H1 (cell line): ENCODE measurements around the gene TANC1. TPM values are rescaled to one million over a fixed set of nuclear protein-coding genes. Genes with fewer than 3 reads are reported as not detected.

ENCODE experiments used
- CTCF ChIA-PET: fragments of 300-600 bp; sonication (Branson Sonifier 250); formaldehyde crosslinking; loops from one replicate; lab custom pipeline; 2021; ENCODE audit not compliant: partially characterized antibody; lab: Charles Lee
- POLR2A ChIA-PET: fragments of 300-600 bp; sonication (Branson Sonifier 250); formaldehyde crosslinking; loops from one replicate; lab custom pipeline; 2021; ENCODE audit warnings: inconsistent platforms; ENCODE audit not compliant: partially characterized antibody; lab: Charles Lee
- DNase-seq, 2 experiments: peaks; one replicate each; pipeline versions ENCODE4 v3.0.0 to v3.0.0-alpha.2; 2010 to 2022; ENCODE audit warnings: low spot score in 2 of 2, low read depth in 1 of 2, mixed read lengths in 1 of 2
- FAIRE-seq: peaks from 2 replicates; lab custom pipeline; 2011; peaks lifted over from hg19 to GRCh38; lab: Jason Lieb, UNC
- H2AFZ ChIP-seq: 2 replicates; pipeline ENCODE4 v1.8.1; 2012; ENCODE audit warnings: low read length, inconsistent platforms
- H2AK5ac ChIP-seq: 2 replicates; pipeline ENCODE4 v1.6.1; 2013; ENCODE audit warnings: low read depth, low read length
- H2BK120ac ChIP-seq: replicated peaks from 2 replicates; pipeline ENCODE3; 2013; ENCODE audit warnings: low read depth, low read length, inconsistent platforms
- H2BK12ac ChIP-seq: 2 replicates; pipeline ENCODE4 v1.6.1; 2013; ENCODE audit warnings: low read depth, low read length
- H2BK15ac ChIP-seq: 2 replicates; pipeline ENCODE4 v1.6.1; 2013; ENCODE audit warnings: low read length
- H2BK20ac ChIP-seq: 2 replicates; pipeline ENCODE4 v1.6.1; 2013; ENCODE audit warnings: low read length
- H2BK5ac ChIP-seq: 2 replicates; pipeline ENCODE4 v1.6.1; 2013; ENCODE audit warnings: low read depth, low read length
- H3K14ac ChIP-seq: 2 replicates; pipeline ENCODE4 v1.6.1; 2013; ENCODE audit warnings: inconsistent platforms; ENCODE audit not compliant: insufficient read length
- H3K18ac ChIP-seq: 2 replicates; pipeline ENCODE4 v1.6.1; 2013; ENCODE audit warnings: low read length; ENCODE audit errors: extremely low read depth
- H3K23ac ChIP-seq: 2 replicates; pipeline ENCODE4 v1.6.1; 2013; ENCODE audit warnings: inconsistent platforms; ENCODE audit not compliant: insufficient read length
- H3K23me2 ChIP-seq: 2 replicates; pipeline ENCODE4 v1.6.1; 2013; ENCODE audit warnings: low read depth, low read length
- H3K27ac ChIP-seq: 2 replicates; pipeline ENCODE4 v1.6.1; 2011; ENCODE audit warnings: low read depth, low read length, inconsistent platforms
- H3K27me3 ChIP-seq, 4 experiments: replicated peaks in 1 of 4; 1 replicate in 1 of 4; 2 replicates in 3 of 4; pipeline versions ENCODE4 v1.6.1 to v1.8.1; 2011 to 2013; ENCODE audit warnings: low read length in 3 of 4, mild to moderate bottlenecking in 3 of 4, inconsistent platforms in 2 of 4, mixed read lengths in 2 of 4, moderate library complexity in 1 of 4; ENCODE audit not compliant: control insufficient read depth in 3 of 4, insufficient read depth in 3 of 4; ENCODE audit errors: extremely low read depth in 1 of 4
- H3K36me3 ChIP-seq, 4 experiments: 2 replicates each; pipeline versions ENCODE4 v1.6.1 to v1.8.1; 2011 to 2013; ENCODE audit warnings: mild to moderate bottlenecking in 4 of 4, low read length in 3 of 4, moderate library complexity in 2 of 4, control low read depth in 1 of 4, inconsistent platforms in 1 of 4; ENCODE audit not compliant: insufficient read depth in 4 of 4, control insufficient read depth in 2 of 4
- H3K4ac ChIP-seq: replicated peaks from 2 replicates; pipeline ENCODE3; 2013; ENCODE audit warnings: low read length, low read depth, mixed read lengths, inconsistent platforms; ENCODE audit not compliant: insufficient read length
- H3K4me1 ChIP-seq, 4 experiments: replicated peaks in 1 of 4; 1 replicate in 1 of 4; 2 replicates in 3 of 4; pipeline versions ENCODE4 v1.6.1 to v1.8.1; 2011 to 2013; ENCODE audit warnings: low read length in 3 of 4, inconsistent platforms in 2 of 4, mixed read lengths in 1 of 4; ENCODE audit not compliant: insufficient read depth in 4 of 4, control insufficient read depth in 3 of 4
- H3K4me2 ChIP-seq, 2 experiments: 2 replicates each; pipeline versions ENCODE4 v1.6.1 to v1.8.1; 2011 to 2013; ENCODE audit warnings: low read depth in 2 of 2, low read length in 2 of 2, control low read depth in 1 of 2, inconsistent platforms in 1 of 2, mild to moderate bottlenecking in 1 of 2; ENCODE audit not compliant: insufficient read depth in 1 of 2
- H3K4me3 ChIP-seq, 4 experiments: fragments of 200-600, 300-600 bp in 1 of 4; sonication (generic), shearing (Covaris generic), sonication (Bioruptor Twin) in 1 of 4; 2 replicates each; pipeline versions ENCODE4 v1.5.1 to v1.8.1; 2011 to 2016; ENCODE audit warnings: low read length in 4 of 4, low read depth in 3 of 4, control low read depth in 2 of 4, inconsistent platforms in 2 of 4, mild to moderate bottlenecking in 2 of 4, mixed read lengths in 1 of 4, moderate library complexity in 1 of 4; ENCODE audit not compliant: insufficient read depth in 2 of 4; ENCODE audit errors: extremely low read depth in 1 of 4
- H3K56ac ChIP-seq: replicated peaks from 2 replicates; pipeline ENCODE3; 2013; ENCODE audit warnings: low read depth, mild to moderate bottlenecking, mixed read lengths, low read length, inconsistent platforms; ENCODE audit not compliant: insufficient read length
- H3K79me1 ChIP-seq: 2 replicates; pipeline ENCODE4 v1.6.1; 2013; ENCODE audit warnings: low read depth, low read length, control low read depth
- H3K79me2 ChIP-seq, 2 experiments: 2 replicates each; pipeline versions ENCODE4 v1.6.1 to v1.8.1; 2012 to 2013; ENCODE audit warnings: low read length in 2 of 2, mild to moderate bottlenecking in 2 of 2, inconsistent platforms in 1 of 2; ENCODE audit not compliant: insufficient read depth in 2 of 2, control insufficient read depth in 1 of 2
- H3K9ac ChIP-seq, 4 experiments: replicated peaks in 1 of 4; 1 replicate in 1 of 4; 2 replicates in 3 of 4; pipeline versions ENCODE4 v1.6.1 to v1.8.1; 2011 to 2013; ENCODE audit warnings: low read depth in 3 of 4, low read length in 3 of 4, control low read depth in 2 of 4, mild to moderate bottlenecking in 2 of 4, moderate library complexity in 2 of 4, inconsistent platforms in 1 of 4; ENCODE audit errors: extremely low read depth in 1 of 4
- H3K9me3 ChIP-seq, 2 experiments: 2 replicates each; pipeline versions ENCODE4 v1.6.1 to v1.8.1; 2012 to 2013; ENCODE audit warnings: mild to moderate bottlenecking in 2 of 2, moderate library complexity in 2 of 2, control low read depth in 1 of 2, inconsistent platforms in 1 of 2, low read depth in 1 of 2, low read length in 1 of 2, mixed read lengths in 1 of 2; ENCODE audit not compliant: insufficient read depth in 2 of 2
- H4K20me1 ChIP-seq, 2 experiments: replicated peaks in 1 of 2; 2 replicates each; pipeline versions ENCODE3 to v1.8.1; 2011 to 2013; ENCODE audit warnings: inconsistent platforms in 2 of 2, low read length in 2 of 2, mild to moderate bottlenecking in 1 of 2; ENCODE audit not compliant: insufficient read depth in 2 of 2, control insufficient read depth in 1 of 2
- H4K5ac ChIP-seq: 2 replicates; pipeline ENCODE4 v1.6.1; 2013; ENCODE audit warnings: low read length, low read depth, mixed read lengths, inconsistent platforms; ENCODE audit not compliant: insufficient read length
- H4K8ac ChIP-seq: 2 replicates; pipeline ENCODE4 v1.8.0; 2013; ENCODE audit warnings: mild to moderate bottlenecking, moderate library complexity, low read length, inconsistent platforms; ENCODE audit not compliant: insufficient read depth; ENCODE audit errors: extremely low read depth
- H4K91ac ChIP-seq: replicated peaks from 2 replicates; pipeline ENCODE3; 2013; ENCODE audit warnings: low read length, mixed read lengths, inconsistent platforms; ENCODE audit not compliant: insufficient read length
- ATF3 ChIP-seq: IDR thresholded peaks from 2 replicates; pipeline ENCODE4 v1.6.1; 2011; ENCODE audit warnings: low read depth, mild to moderate bottlenecking, low read length; ENCODE audit not compliant: insufficient read depth
- BRCA1 ChIP-seq: IDR thresholded peaks from 2 replicates; pipeline ENCODE4 v1.6.1; 2012; ENCODE audit warnings: low read depth, low read length, improper control_type of control experiment
- CTCF ChIP-seq, 3 experiments: IDR thresholded peaks; 1 replicate in 2 of 3; 2 replicates in 1 of 3; pipeline versions ENCODE4 v1.5.1 to v1.6.1; 2011; ENCODE audit warnings: low read length in 3 of 3, mild to moderate bottlenecking in 3 of 3, inconsistent platforms in 2 of 3, low read depth in 1 of 3, moderate library complexity in 1 of 3; ENCODE audit not compliant: insufficient read depth in 1 of 3; ENCODE audit errors: control extremely low read depth in 1 of 3
- EZH2 ChIP-seq: fragments of 200-600 bp; sonication (generic); IDR thresholded peaks from 2 replicates; pipeline ENCODE4 v1.7.1; 2012; ENCODE audit warnings: low read depth, mild to moderate bottlenecking, moderate library complexity, low read length, inconsistent platforms; ENCODE audit not compliant: severe bottlenecking
- KDM4A ChIP-seq: IDR thresholded peaks from one replicate; pipeline ENCODE4 v1.7.1; 2012; ENCODE audit warnings: low read depth, mild to moderate bottlenecking, moderate library complexity, low read length, inconsistent platforms; ENCODE audit not compliant: severe bottlenecking
- KDM5A ChIP-seq: fragments of 200-600 bp; IDR thresholded peaks from 2 replicates; pipeline ENCODE4 v1.7.1; 2012; ENCODE audit warnings: mild to moderate bottlenecking, low read length, inconsistent platforms, mixed read lengths
- NRF1 ChIP-seq: IDR thresholded peaks from 2 replicates; pipeline ENCODE4 v1.6.1; 2011; ENCODE audit warnings: mild to moderate bottlenecking, low read depth, low read length, improper control_type of control experiment
- RFX5 ChIP-seq: IDR thresholded peaks from 2 replicates; pipeline ENCODE4 v1.6.1; 2011; ENCODE audit warnings: low read depth, low read length, improper control_type of control experiment, borderline replicate concordance
- RNF2 ChIP-seq: fragments of 200-900, 300-1000 bp; sonication (generic); IDR thresholded peaks from 2 replicates; pipeline ENCODE4 v1.7.1; 2016; ENCODE audit warnings: borderline replicate concordance, low read depth, mild to moderate bottlenecking, antibody characterized with exemption, low read length; ENCODE audit not compliant: poor library complexity, severe bottlenecking; ENCODE audit errors: missing control alignments
- TCF12 ChIP-seq: IDR thresholded peaks from 2 replicates; pipeline ENCODE4 v1.6.1; 2011; ENCODE audit warnings: low read depth, mild to moderate bottlenecking, low read length
- WGBS, 2 experiments: shearing (Covaris generic) in 1 of 2; methylation state at CpG; one replicate each; pipeline versions ENCODE4 v1.1.6 to v1.1.7; 2013 to 2015; ENCODE audit warnings: low lambda C conversion rate in 2 of 2, mixed read lengths in 2 of 2, inconsistent platforms in 1 of 2, low coverage in 1 of 2, missing lambda C conversion rate in 1 of 2; ENCODE audit not compliant: insufficient replicate concordance in 2 of 2, insufficient coverage in 1 of 2, insufficient read length in 1 of 2; ENCODE audit errors: extremely low coverage in 1 of 2, missing lambda C conversion rate in 1 of 2; 5-methylcytosine and 5-hydroxymethylcytosine counted together
- polyA plus RNA-seq, 7 experiments: library from polyadenylated mRNA; depleted of rRNA in 3 of 7; stranded (reverse) in 5 of 7; unstranded in 2 of 7; fragments of >200 nt in 5 of 7; fragments of 200-250 nt in 2 of 7; gene quantifications; 1 replicate in 5 of 7; 2 replicates in 1 of 7; 4 replicates in 1 of 7; pipeline versions ENCODE4 v1.2.1 to v1.2.3, GENCODE V29; 2011 to 2013; ENCODE audit warnings: missing spikeins in 2 of 7, mixed read lengths in 2 of 7
- total RNA-seq: library from RNA; stranded (reverse); fragmentation: NEBNext Ultra II Directional; extraction: Animal tissue kit (Norgen Biotek cat#: 25700); gene quantifications from 2 replicates; pipeline ENCODE4 v1.2.1, GENCODE V29; 2021

The TANC1 gene
- total and polyA plus RNA-seq, 2 of the 8 experiments (the other 6 are each of a cell fraction or from before 2014, with no cell fraction given) = 4.1 to 7.6 TPM

- Histone ChIP-seq H3K4me1 (no peaks in the 10 kb centered on the region), H3K4me3 (no peak overlapping the region), H4K8ac (no peak overlapping the region), H3K23ac (no peak overlapping the region), H3K79me1 (no peaks in the 10 kb centered on the region; the same call in 1 of the 2 replicates), H3K4me2 (no peak overlapping the region), H2BK120ac (no peak overlapping the region), H2AK5ac (no peak overlapping the region), H3K27ac (no peak overlapping the region), H3K9me3 (no peaks in the 10 kb centered on the region), H3K9ac (no peak overlapping the region), H3K36me3 (0 out of 8 replicates have a peak, but pooled peaks cover 0 to 4% (median 0%) of the 10 kb centered on the region in 4 experiments), H4K5ac (no peak overlapping the region), H3K18ac (no peak overlapping the region), H3K23me2 (no peaks in the 10 kb centered on the region), H3K56ac (no peak overlapping the region), H2AFZ (no peak overlapping the region), H2BK15ac (no peak overlapping the region), H3K14ac (no peak overlapping the region), H3K27me3 (no peaks in the 10 kb centered on the region), H4K91ac (no peak overlapping the region), H4K20me1 (peaks cover 1 to 3% of the 10 kb centered on the region in 2 experiments), H2BK5ac (no peak overlapping the region), H3K79me2 (no peaks in the 10 kb centered on the region), H2BK20ac (no peak overlapping the region), H3K4ac (no peak overlapping the region), H2BK12ac (no peak overlapping the region)
- WGBS, 2 experiments = 87% methylated on average over 2 of the region's 2 CpGs; no CpG with 5 or more reads in 1 of the 2 experiments
- CTCF ChIA-PET = interaction anchor here (1.1 kb wide), 1 partner anchor 8 kb away, joined by 3 read pairs; no protein-coding TSS in a partner anchor
- POLR2A ChIA-PET = no interaction called here
- no peak for FAIRE-seq
- no peak for DNase-seq
- TF ChIP-seq BRCA1 = no peak
- no peak for TF ChIP-seq RNF2
- TF ChIP-seq CTCF (IDR thresholded peaks at IDR 0.05; ENCODE audit: control extremely low read depth in 1 of 3, insufficient read depth in 1 of 3, low read depth in 1 of 3, low read length in 3 of 3) = no peak
- no peak for TF ChIP-seq TCF12
- no peak for TF ChIP-seq KDM5A
- TF ChIP-seq RFX5 = no peak
- no peak for TF ChIP-seq KDM4A
- no peak for TF ChIP-seq ATF3
- no peak for TF ChIP-seq NRF1
- no peak for TF ChIP-seq EZH2
These were observed 287.7 kb downstream of the TANC1 start for GRCh38 chr2:159256159-159256558.
